ENCODE data around the gene PCBP4.

Gene PCBP4

GRCh38 chr3:51967384-51968169 lies at the start of gene PCBP4:
Gene PCBP4, minus strand, starts transcription at chr3:51967454. Its CDS starts 6,214 bp downstream, at chr3:51961240.
- peak within 1 kb of the TSS; percentile 80 to 94 for H3K9ac ChIP-seq (ENCODE audit: low read length in 2 of 2)
- H3K36me3 ChIP-seq (ENCODE audit: control insufficient read depth in 2 of 2, insufficient read depth in 2 of 2, low read length in 2 of 2), result peaks cover 0 to 2% of the 10 kb centered on the region in 2 donors
- peaks cover 37% of the 10 kb centered on the region for H3K4me1 ChIP-seq (ENCODE audit: control insufficient read depth, insufficient read depth, low read length)
- H3K27ac ChIP-seq (ENCODE audit: low read length), result peak within 1 kb of the TSS; percentile 85
- H3K9me3 ChIP-seq (ENCODE audit: control insufficient read depth in 2 of 2, low read length in 2 of 2), result no peaks in the 10 kb centered on the region
- peak within 1 kb of the TSS; percentile 84 to 93 for H3K4me3 ChIP-seq (ENCODE audit: low read length in 2 of 2)
- no peaks in the 10 kb centered on the region for H3K27me3 ChIP-seq (ENCODE audit: control insufficient read depth in 1 of 2, insufficient read depth in 2 of 2, low read length in 2 of 2)

- no peak overlapping the region for H3K27ac ChIP-seq (ENCODE audit: low read length)
- H3K9ac ChIP-seq (ENCODE audit: low read length in 2 of 2), result no peak overlapping the region
- no peaks in the 10 kb centered on the region for H3K9me3 ChIP-seq (ENCODE audit: control insufficient read depth in 2 of 2, low read length in 2 of 2)
- H3K36me3 ChIP-seq (ENCODE audit: control insufficient read depth in 2 of 2, insufficient read depth in 2 of 2, low read length in 2 of 2), result no peaks in the 10 kb centered on the region
- H3K4me3 ChIP-seq (ENCODE audit: low read length in 2 of 2), result no peak overlapping the region
- no peaks in the 10 kb centered on the region for H3K27me3 ChIP-seq (ENCODE audit: control insufficient read depth in 1 of 2, insufficient read depth in 2 of 2, low read length in 2 of 2)
- H3K4me1 ChIP-seq (ENCODE audit: control insufficient read depth, insufficient read depth, low read length), result peaks cover 11% of the 10 kb centered on the region
Measured at GRCh38 chr3:52015438-52016228, 48.4 kb upstream of the PCBP4 start.

- Histone ChIP-seq H3K9ac (ENCODE audit: low read length in 2 of 2) (no peak overlapping the region), H3K9me3 (ENCODE audit: control insufficient read depth in 2 of 2, low read length in 2 of 2) (no peaks in the 10 kb centered on the region), H3K27ac (ENCODE audit: low read length) (no peak overlapping the region), H3K4me1 (ENCODE audit: control insufficient read depth, insufficient read depth, low read length) (peaks cover 6% of the 10 kb centered on the region), H3K36me3 (ENCODE audit: control insufficient read depth in 2 of 2, insufficient read depth in 2 of 2, low read length in 2 of 2) (no peaks in the 10 kb centered on the region), H3K27me3 (ENCODE audit: control insufficient read depth in 1 of 2, insufficient read depth in 2 of 2, low read length in 2 of 2) (no peaks in the 10 kb centered on the region), H3K4me3 (ENCODE audit: low read length in 2 of 2) (no peak overlapping the region)
Measured at GRCh38 chr3:52014613-52015012, 47.4 kb upstream of the PCBP4 start.

- no peak overlapping the region for H3K27ac ChIP-seq (ENCODE audit: low read length)
- H3K9me3 ChIP-seq (ENCODE audit: control insufficient read depth in 2 of 2, low read length in 2 of 2), result no peaks in the 10 kb centered on the region
- peaks cover 3% of the 10 kb centered on the region for H3K4me1 ChIP-seq (ENCODE audit: control insufficient read depth, insufficient read depth, low read length)
- H3K27me3 ChIP-seq (ENCODE audit: control insufficient read depth in 1 of 2, insufficient read depth in 2 of 2, low read length in 2 of 2), result no peaks in the 10 kb centered on the region
- H3K4me3 ChIP-seq (ENCODE audit: low read length in 2 of 2), result no peak overlapping the region
- H3K36me3 ChIP-seq (ENCODE audit: control insufficient read depth in 2 of 2, insufficient read depth in 2 of 2, low read length in 2 of 2), result no peaks in the 10 kb centered on the region
- H3K9ac ChIP-seq (ENCODE audit: low read length in 2 of 2), result no peak overlapping the region
Measured at GRCh38 chr3:52013802-52014598, 46.7 kb upstream of the PCBP4 start.

DNA sequence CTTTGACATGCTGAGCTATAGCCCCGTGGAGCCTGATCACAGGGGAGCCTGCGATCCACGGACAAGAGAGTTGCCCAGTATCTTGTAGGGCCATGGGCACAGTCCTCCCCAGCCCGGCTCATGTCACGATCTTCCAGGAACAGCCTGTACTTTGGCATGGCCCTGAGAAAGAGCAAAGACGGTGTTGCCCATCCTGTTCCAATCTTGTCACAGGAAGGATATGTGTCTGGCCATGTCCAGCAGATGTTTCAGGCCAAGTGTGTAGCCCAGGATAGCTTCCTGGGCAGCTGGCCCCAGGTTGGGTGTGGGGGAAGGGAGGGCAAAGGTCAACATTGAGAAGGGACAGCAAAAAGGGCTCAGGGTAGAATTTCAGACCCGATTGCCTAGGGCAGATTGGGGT lies 45.4 kb upstream of the PCBP4 start:
- Histone ChIP-seq H3K27ac (ENCODE audit: low read length) (no peak overlapping the region), H3K9me3 (ENCODE audit: control insufficient read depth in 2 of 2, low read length in 2 of 2) (no peaks in the 10 kb centered on the region), H3K4me3 (ENCODE audit: low read length in 2 of 2) (no peak overlapping the region), H3K27me3 (ENCODE audit: control insufficient read depth in 1 of 2, insufficient read depth in 2 of 2, low read length in 2 of 2) (no peaks in the 10 kb centered on the region), H3K36me3 (ENCODE audit: control insufficient read depth in 2 of 2, insufficient read depth in 2 of 2, low read length in 2 of 2) (no peaks in the 10 kb centered on the region), H3K9ac (ENCODE audit: low read length in 2 of 2) (no peak overlapping the region), H3K4me1 (ENCODE audit: control insufficient read depth, insufficient read depth, low read length) (peaks cover 3% of the 10 kb centered on the region)

DNA sequence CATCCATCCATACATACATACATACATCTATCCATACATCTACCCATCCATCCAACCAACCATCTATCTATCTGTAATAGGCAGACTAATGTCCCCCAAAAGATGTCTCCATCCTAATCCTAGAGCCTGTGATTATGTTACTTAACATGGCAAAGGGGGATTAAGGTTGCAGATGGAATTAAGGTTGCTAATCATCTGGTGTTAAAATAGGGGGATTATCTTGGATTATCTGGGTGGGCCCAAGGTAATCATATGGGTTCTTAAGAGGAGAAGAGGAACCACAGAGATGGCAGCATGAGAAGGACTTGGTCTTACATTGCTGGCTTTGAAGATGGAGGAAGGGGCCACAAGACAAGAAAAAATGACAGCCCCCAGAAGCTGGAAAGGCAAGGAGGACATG lies 43.2 kb upstream of the PCBP4 start:
- peaks cover 13% of the 10 kb centered on the region for H3K4me1 ChIP-seq (ENCODE audit: control insufficient read depth, insufficient read depth, low read length)
- H3K27ac ChIP-seq (ENCODE audit: low read length), result no peak overlapping the region
- no peak overlapping the region for H3K9ac ChIP-seq (ENCODE audit: low read length in 2 of 2)
- H3K27me3 ChIP-seq (ENCODE audit: control insufficient read depth in 1 of 2, insufficient read depth in 2 of 2, low read length in 2 of 2), result no peaks in the 10 kb centered on the region
- H3K36me3 ChIP-seq (ENCODE audit: control insufficient read depth in 2 of 2, insufficient read depth in 2 of 2, low read length in 2 of 2), result no peaks in the 10 kb centered on the region
- H3K4me3 ChIP-seq (ENCODE audit: low read length in 2 of 2), result no peak overlapping the region
- no peaks in the 10 kb centered on the region for H3K9me3 ChIP-seq (ENCODE audit: control insufficient read depth in 2 of 2, low read length in 2 of 2)

- H3K9ac ChIP-seq (ENCODE audit: low read length in 2 of 2), result no peak overlapping the region
- no peak overlapping the region for H3K27ac ChIP-seq (ENCODE audit: low read length)
- H3K4me1 ChIP-seq (ENCODE audit: control insufficient read depth, insufficient read depth, low read length), result peaks cover 18% of the 10 kb centered on the region
- no peaks in the 10 kb centered on the region for H3K9me3 ChIP-seq (ENCODE audit: control insufficient read depth in 2 of 2, low read length in 2 of 2)
- H3K4me3 ChIP-seq (ENCODE audit: low read length in 2 of 2), result no peak overlapping the region
- no peaks in the 10 kb centered on the region for H3K27me3 ChIP-seq (ENCODE audit: control insufficient read depth in 1 of 2, insufficient read depth in 2 of 2, low read length in 2 of 2)
- H3K36me3 ChIP-seq (ENCODE audit: control insufficient read depth in 2 of 2, insufficient read depth in 2 of 2, low read length in 2 of 2), result no peaks in the 10 kb centered on the region
Measured at GRCh38 chr3:52007291-52007690, 40.0 kb upstream of the PCBP4 start.

DNA sequence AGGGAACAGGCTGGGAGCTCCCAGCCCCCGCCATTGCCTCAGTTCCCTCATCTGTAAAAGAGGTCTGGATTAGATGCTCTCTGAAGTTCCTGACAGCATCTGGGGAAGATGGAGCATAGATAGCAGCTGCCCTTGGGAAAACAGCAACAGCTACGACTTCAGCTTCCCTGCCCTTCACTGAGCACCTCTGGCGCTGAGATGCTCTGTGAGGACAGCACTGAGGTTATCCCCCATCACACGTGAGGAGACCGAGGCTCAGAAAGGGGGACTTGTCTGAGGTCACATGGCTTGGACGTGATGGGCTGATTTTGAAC lies 39.5 kb upstream of the PCBP4 start:
- no peak overlapping the region for H3K9ac ChIP-seq (ENCODE audit: low read length in 2 of 2)
- peaks cover 18% of the 10 kb centered on the region for H3K4me1 ChIP-seq (ENCODE audit: control insufficient read depth, insufficient read depth, low read length)
- H3K27me3 ChIP-seq (ENCODE audit: control insufficient read depth in 1 of 2, insufficient read depth in 2 of 2, low read length in 2 of 2), result no peaks in the 10 kb centered on the region
- no peak overlapping the region for H3K27ac ChIP-seq (ENCODE audit: low read length)
- H3K4me3 ChIP-seq (ENCODE audit: low read length in 2 of 2), result no peak overlapping the region
- H3K9me3 ChIP-seq (ENCODE audit: control insufficient read depth in 2 of 2, low read length in 2 of 2), result no peaks in the 10 kb centered on the region
- no peaks in the 10 kb centered on the region for H3K36me3 ChIP-seq (ENCODE audit: control insufficient read depth in 2 of 2, insufficient read depth in 2 of 2, low read length in 2 of 2)

DNA sequence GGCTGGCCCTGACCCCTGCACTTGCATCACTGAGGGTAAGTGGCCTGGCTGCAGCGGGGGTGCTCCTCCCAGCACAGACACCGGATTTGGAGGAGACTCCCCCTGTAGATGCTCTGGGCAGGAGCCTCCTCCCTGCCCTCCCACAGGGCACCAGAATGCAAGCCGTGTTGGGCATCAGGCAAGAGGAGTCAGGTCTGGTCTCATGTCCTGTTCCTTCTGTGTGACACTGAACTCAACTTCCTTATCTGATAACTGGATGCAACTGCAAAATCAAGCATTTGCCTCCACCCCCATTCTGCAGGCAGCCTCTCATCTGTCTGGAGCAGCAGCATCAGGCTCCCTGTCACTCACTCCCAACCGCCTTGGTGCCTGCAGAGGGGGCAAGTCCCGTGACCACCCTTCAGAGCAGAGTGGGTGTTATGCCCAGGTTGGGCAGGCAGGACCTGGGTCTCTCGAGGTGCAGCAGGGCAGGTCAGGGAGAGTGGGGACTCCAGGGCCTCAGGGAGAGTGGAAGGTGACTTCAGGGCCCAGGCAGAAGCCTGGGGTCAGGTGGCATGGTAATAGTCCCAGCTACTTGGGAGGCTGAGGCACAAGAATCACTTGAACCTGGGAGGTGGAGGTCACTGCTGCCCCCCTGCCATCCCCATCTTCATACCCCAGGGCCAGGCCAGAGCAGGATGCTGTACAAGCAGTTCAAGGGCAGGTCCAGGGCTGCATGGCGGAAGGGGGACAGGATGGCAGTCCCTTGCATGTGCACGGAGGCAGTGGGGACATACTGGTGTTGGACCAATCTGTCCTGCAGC lies 39.0 kb upstream of the PCBP4 start:
- H3K36me3 ChIP-seq (ENCODE audit: control insufficient read depth in 2 of 2, insufficient read depth in 2 of 2, low read length in 2 of 2), result no peaks in the 10 kb centered on the region
- no peak overlapping the region for H3K27ac ChIP-seq (ENCODE audit: low read length)
- no peaks in the 10 kb centered on the region for H3K9me3 ChIP-seq (ENCODE audit: control insufficient read depth in 2 of 2, low read length in 2 of 2)
- no peaks in the 10 kb centered on the region for H3K27me3 ChIP-seq (ENCODE audit: control insufficient read depth in 1 of 2, insufficient read depth in 2 of 2, low read length in 2 of 2)
- H3K9ac ChIP-seq (ENCODE audit: low read length in 2 of 2), result no peak overlapping the region
- no peak overlapping the region for H3K4me3 ChIP-seq (ENCODE audit: low read length in 2 of 2)
- peaks cover 18% of the 10 kb centered on the region for H3K4me1 ChIP-seq (ENCODE audit: control insufficient read depth, insufficient read depth, low read length)

DNA sequence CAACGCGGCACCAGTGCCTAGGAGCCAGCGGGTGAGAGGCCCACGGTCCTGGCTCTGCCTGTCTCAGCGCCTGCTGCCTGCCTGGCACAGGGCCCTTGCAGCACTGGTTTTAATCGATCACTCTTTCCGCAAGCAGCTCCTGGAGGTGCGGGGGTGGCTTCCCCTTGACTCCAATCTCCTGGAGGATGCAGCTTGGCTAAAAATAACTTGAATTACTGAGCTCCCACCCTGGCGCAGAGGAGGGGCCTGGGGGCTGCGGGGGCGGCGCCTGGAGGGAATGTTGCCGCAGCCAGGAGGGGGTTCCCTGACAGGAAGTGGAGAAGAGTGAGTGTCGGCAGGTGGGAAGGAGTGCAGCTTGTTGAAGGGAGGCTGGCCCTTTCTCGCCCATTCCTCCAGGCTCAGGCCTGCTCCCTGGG lies 38.3 kb upstream of the PCBP4 start:
- Histone ChIP-seq H3K9me3 (ENCODE audit: control insufficient read depth in 2 of 2, low read length in 2 of 2) (no peaks in the 10 kb centered on the region), H3K27me3 (ENCODE audit: control insufficient read depth in 1 of 2, insufficient read depth in 2 of 2, low read length in 2 of 2) (peaks cover 0 to 3% of the 10 kb centered on the region in 2 donors), H3K9ac (ENCODE audit: low read length in 2 of 2) (no peak overlapping the region), H3K4me1 (ENCODE audit: control insufficient read depth, insufficient read depth, low read length) (peaks cover 18% of the 10 kb centered on the region), H3K4me3 (ENCODE audit: low read length in 2 of 2) (peak overlapping the region in 1 of 2 donors; percentile 3), H3K27ac (ENCODE audit: low read length) (no peak overlapping the region), H3K36me3 (ENCODE audit: control insufficient read depth in 2 of 2, insufficient read depth in 2 of 2, low read length in 2 of 2) (no peaks in the 10 kb centered on the region)

Data from stomach smooth muscle (tissue), 2 donors.